ENCODE measurements around the gene CLCA2. TPM values are rescaled to one million over a fixed set of nuclear protein-coding genes. Genes with fewer than 3 reads are reported as not detected.

CLCA2 gene
- total and polyA plus RNA-seq, 4 donors, result not detected

- 11% methylated on average over 3 of the region's 3 CpGs for WGBS
- Histone ChIP-seq H3K27me3 (ENCODE audit: control insufficient read depth in 4 of 4, insufficient read depth in 4 of 4, low read length in 3 of 4) (peaks cover 0 to 6% (median 0%) of the 10 kb centered on the region in 4 donors), H3K4me3 (ENCODE audit: low read depth in 1 of 3, low read length in 3 of 3) (no peak overlapping the region), H3K9me3 (ENCODE audit: control insufficient read depth in 4 of 4, low read length in 3 of 4) (no peaks in the 10 kb centered on the region), H3K4me1 (ENCODE audit: control insufficient read depth in 4 of 4, insufficient read depth in 4 of 4, low read length in 3 of 4) (peaks cover 0 to 7% (median under 1%) of the 10 kb centered on the region in 4 donors), H3K27ac (ENCODE audit: low read depth in 1 of 2, low read length in 2 of 2) (peak overlapping the region in 1 of 2 donors; percentile 2), H3K36me3 (ENCODE audit: control insufficient read depth in 4 of 4, insufficient read depth in 3 of 4, low read depth in 1 of 4, low read length in 3 of 4) (no peaks in the 10 kb centered on the region), H3K9ac (ENCODE audit: low read depth in 1 of 2, low read length in 2 of 2) (no peak overlapping the region)
- TF ChIP-seq ZBTB33 (IDR thresholded peaks at IDR 0.05), result no peak
- TF ChIP-seq RXRA (IDR thresholded peaks at IDR 0.05), result peak in 1 of 2 donors; percentile 11
- no peak for TF ChIP-seq FOXA1 (IDR thresholded peaks at IDR 0.05)
- peak in 1 of 2 donors; percentile 23 for TF ChIP-seq JUND (IDR thresholded peaks at IDR 0.05)
- peak; percentile 23 for TF ChIP-seq NR2F2 (IDR thresholded peaks at IDR 0.05)
- no peak for TF ChIP-seq YY1 (IDR thresholded peaks at IDR 0.05)
- TF ChIP-seq RAD21 (IDR thresholded peaks at IDR 0.05), result no peak
- DNase-seq (ENCODE audit: low spot score), result no peak
These were observed 5.9 kb downstream of the CLCA2 start for GRCh38 chr1:86429835-86430234.

- DNase-seq (ENCODE audit: low spot score), result no peak
- TF ChIP-seq NR2F2 (IDR thresholded peaks at IDR 0.05), result no peak
- no peak for TF ChIP-seq FOXA1 (IDR thresholded peaks at IDR 0.05)
- no peak for TF ChIP-seq CTCF (IDR thresholded peaks at IDR 0.05; ENCODE audit: low read depth, low read length, missing input control)
- TF ChIP-seq HNF4G (IDR thresholded peaks at IDR 0.05), result no peak
- no peak for TF ChIP-seq EGR1 (IDR thresholded peaks at IDR 0.05; ENCODE audit: low read depth in 2 of 2)
- TF ChIP-seq SP1 (IDR thresholded peaks at IDR 0.05), result no peak
- no peak for TF ChIP-seq MAX (IDR thresholded peaks at IDR 0.05)
- no peak for TF ChIP-seq FOXA2 (IDR thresholded peaks at IDR 0.05)
- no peak for TF ChIP-seq TAF1 (conservative IDR thresholded peaks at IDR 0.05)
- no peak for TF ChIP-seq RAD21 (IDR thresholded peaks at IDR 0.05)
- no peak for TF ChIP-seq RXRA (IDR thresholded peaks at IDR 0.05)
- TF ChIP-seq HNF4A (conservative IDR thresholded peaks at IDR 0.05), result no peak
- TF ChIP-seq REST (IDR thresholded peaks at IDR 0.05), result no peak
- Histone ChIP-seq H3K4me3 (ENCODE audit: low read depth in 1 of 3, low read length in 3 of 3) (no peak overlapping the region), H3K9me3 (ENCODE audit: control insufficient read depth in 4 of 4, low read length in 3 of 4) (no peaks in the 10 kb centered on the region), H3K27ac (ENCODE audit: low read depth in 1 of 2, low read length in 2 of 2) (peak overlapping the region in 1 of 2 donors; percentile 2), H3K9ac (ENCODE audit: low read depth in 1 of 2, low read length in 2 of 2) (no peak overlapping the region), H3K4me1 (ENCODE audit: control insufficient read depth in 4 of 4, insufficient read depth in 4 of 4, low read length in 3 of 4) (peaks cover 0 to 7% (median under 1%) of the 10 kb centered on the region in 4 donors), H3K27me3 (ENCODE audit: control insufficient read depth in 4 of 4, insufficient read depth in 4 of 4, low read length in 3 of 4) (peaks cover 0 to 6% (median 0%) of the 10 kb centered on the region in 4 donors), H3K36me3 (ENCODE audit: control insufficient read depth in 4 of 4, insufficient read depth in 3 of 4, low read depth in 1 of 4, low read length in 3 of 4) (no peaks in the 10 kb centered on the region)
These were observed 6.4 kb downstream of the CLCA2 start for GRCh38 chr1:86430376-86430775.

Data from liver (tissue), 9 donors.